CD4-positive, alpha-beta T cell (primary cell): ENCODE measurements around the gene SPCS3. TPM values are rescaled to one million over a fixed set of nuclear protein-coding genes. Genes with fewer than 3 reads are reported as not detected.
A peak's percentile ranks its signal among the peaks of the same experiment; 100 is the strongest.

Experiments used
- ATAC-seq: fragments of 200-7000 bp; cut with Tn5 transposase; one replicate; pipeline ENCODE4 v1.10.0; 2022; ENCODE audit warnings: mild to moderate bottlenecking; ENCODE audit not compliant: poor library complexity
- CTCF ChIA-PET: fragments of 350-600 bp; sonication (Branson Sonifier 250); formaldehyde crosslinking; loops from one replicate; lab custom pipeline; 2021; ENCODE audit warnings: antibody characterized with exemption, inconsistent platforms; lab: Charles Lee
- POLR2A ChIA-PET: fragments of 350-600 bp; sonication (Branson Sonifier 250); formaldehyde crosslinking; loops from one replicate; lab custom pipeline; 2021; ENCODE audit warnings: antibody characterized with exemption, inconsistent platforms; lab: Charles Lee
- DNase-seq, 14 experiments: peaks; one replicate each; pipeline ENCODE4 v3.0.0-alpha.2; 2013 to 2020; ENCODE audit warnings: mixed read lengths in 2 of 14
- H3K27ac ChIP-seq, 2 donors: one replicate each; pipeline versions ENCODE4 v1.5.1 to v1.7.0; 2013; ENCODE audit warnings: low read length in 2 of 2, low read depth in 1 of 2, mild to moderate bottlenecking in 1 of 2
- H3K27me3 ChIP-seq, 2 experiments: 1 replicate in 1 of 2; 2 replicates in 1 of 2; pipeline versions ENCODE4 v1.6.1 to v1.7.0; 2013; ENCODE audit warnings: low read length in 2 of 2, control low read depth in 1 of 2, mild to moderate bottlenecking in 1 of 2, moderate library complexity in 1 of 2; ENCODE audit not compliant: insufficient read depth in 2 of 2, control insufficient read depth in 1 of 2
- H3K36me3 ChIP-seq: one replicate; pipeline ENCODE4 v1.6.1; 2013; ENCODE audit warnings: low read length, control low read depth; ENCODE audit not compliant: insufficient read depth
- H3K4me1 ChIP-seq: one replicate; pipeline ENCODE4 v1.6.1; 2013; ENCODE audit warnings: low read length, control low read depth; ENCODE audit not compliant: insufficient read depth
- H3K4me3 ChIP-seq: one replicate; pipeline ENCODE4 v1.5.1; 2013; ENCODE audit warnings: mild to moderate bottlenecking, low read length, moderate library complexity
- H3K9me3 ChIP-seq, 2 experiments: 1 replicate in 1 of 2; 2 replicates in 1 of 2; pipeline versions ENCODE4 v1.6.1 to v1.7.0; 2013; ENCODE audit warnings: low read length in 2 of 2, mild to moderate bottlenecking in 2 of 2, control low read depth in 1 of 2, moderate library complexity in 1 of 2; ENCODE audit not compliant: control insufficient read depth in 1 of 2, insufficient read depth in 1 of 2
- H3K27ac Mint-ChIP-seq: one replicate; pipeline ENCODE4 v1.8.0; 2020; ENCODE audit warnings: mixed read lengths
- H3K27me3 Mint-ChIP-seq: one replicate; pipeline ENCODE4 v1.8.0; 2021; ENCODE audit warnings: mixed read lengths
- H3K36me3 Mint-ChIP-seq: one replicate; pipeline ENCODE4 v1.8.0; 2021; ENCODE audit warnings: low read depth, mixed read lengths
- H3K4me1 Mint-ChIP-seq: one replicate; pipeline ENCODE4 v1.8.0; 2021; ENCODE audit warnings: low read depth, mixed read lengths
- H3K4me3 Mint-ChIP-seq: one replicate; pipeline ENCODE4 v1.8.0; 2020; ENCODE audit warnings: mild to moderate bottlenecking, mixed read lengths
- H3K9me3 Mint-ChIP-seq: one replicate; pipeline ENCODE4 v1.8.0; 2020; ENCODE audit warnings: mixed read lengths
- intact Hi-C, 2 experiments: fragments of 100-400 bp; cut with DNase I in 1 of 2; cut with micrococcal nuclease in 1 of 2; formaldehyde crosslinking; loops; one replicate each; pipeline versions ENCODE4 v1.15.1 to v1.9.0; 2023 to 2025; cut with DNase I, micrococcal nuclease
- total RNA-seq, 174 experiments: library from RNA in 2 of 174; stranded (reverse) in 2 of 174; gene quantifications; one replicate each; pipeline ENCODE4 v1.2.3 and lab custom pipeline; 2021 to 2026
- TF ChIP-seq, protein P1 (sequence below): fragments of 200-600 bp; IDR thresholded peaks from one replicate; pipeline ENCODE4 v1.8.0; 2022; ENCODE audit warnings: antibody characterized with exemption, mild to moderate bottlenecking

The SPCS3 gene
- total RNA-seq, 2 experiments from 2014 or later, result 149 TPM

DNA sequence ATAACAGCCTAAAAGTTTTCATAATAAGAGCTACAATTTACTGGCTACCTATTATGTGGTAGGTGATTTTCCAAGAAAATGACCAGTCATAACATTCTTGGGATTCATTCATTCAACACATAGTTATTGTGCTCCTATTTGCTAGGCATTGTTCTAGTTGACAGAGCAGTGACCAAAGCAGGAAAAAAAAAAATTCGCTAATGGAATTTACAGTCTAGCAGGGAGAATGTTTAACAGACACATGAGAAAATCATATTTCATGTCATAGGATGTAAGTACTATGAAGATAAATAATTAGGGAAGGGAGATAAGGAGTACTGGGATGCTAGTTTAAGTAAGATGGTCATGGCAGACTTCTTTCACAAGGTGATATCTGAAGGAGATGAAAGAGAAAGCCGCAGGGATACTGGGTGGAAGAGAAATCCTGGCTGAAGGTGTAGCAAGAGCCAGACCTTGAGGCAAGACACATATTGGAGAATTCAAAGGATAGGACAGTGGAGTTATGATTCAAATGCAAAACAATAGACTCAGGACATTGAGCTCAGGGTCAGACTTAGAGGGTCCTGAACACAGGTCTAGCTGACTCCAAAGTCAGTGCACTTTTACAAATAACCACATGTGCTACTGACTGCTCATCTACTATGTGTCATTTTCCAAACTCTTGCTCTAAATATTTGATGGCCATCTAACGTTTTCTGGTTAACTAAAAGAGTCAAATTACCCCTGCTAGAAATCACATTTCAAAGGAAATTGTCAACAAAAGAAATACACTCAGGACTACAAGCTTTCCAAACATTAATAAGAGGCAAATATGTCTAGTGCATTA is 20.4 kb downstream of the SPCS3 start:
- Histone ChIP-seq H3K27me3 (no peaks in the 10 kb centered on the region), H3K36me3 (peaks cover 3% of the 10 kb centered on the region), H3K4me3 (no peak overlapping the region), H3K4me1 (no peaks in the 10 kb centered on the region), H3K9me3 (peaks cover 20 to 24% of the 10 kb centered on the region in 2 experiments), H3K27ac (no peak overlapping the region)
- ChIA-PET POLR2A (interaction anchor here (0.6 to 1.0 kb wide), 2 partner anchors 144 to 188 kb away, joined by 3 to 4 read pairs; partner anchors contain the start of gene SPATA4), CTCF (interaction anchor here (0.7 to 1.4 kb wide), 6 partner anchors 10 to 392 kb away, joined by 3 to 6 read pairs (median 3); no protein-coding TSS in a partner anchor)
- Mint-ChIP-seq H3K4me3 (no peak overlapping the region), H3K4me1 (peaks cover 14% of the 10 kb centered on the region), H3K27me3 (no peaks in the 10 kb centered on the region), H3K9me3 (peaks cover 4% of the 10 kb centered on the region), H3K27ac (no peak overlapping the region), H3K36me3 (peaks cover 22% of the 10 kb centered on the region)
- no peak for ATAC-seq
- no peak for DNase-seq
- intact Hi-C loops, result loop anchor here (2.0 to 10.0 kb wide), 5 partner anchors 193 to 1975 kb away; no protein-coding TSS in a partner anchor
- TF ChIP-seq, protein P1, sequence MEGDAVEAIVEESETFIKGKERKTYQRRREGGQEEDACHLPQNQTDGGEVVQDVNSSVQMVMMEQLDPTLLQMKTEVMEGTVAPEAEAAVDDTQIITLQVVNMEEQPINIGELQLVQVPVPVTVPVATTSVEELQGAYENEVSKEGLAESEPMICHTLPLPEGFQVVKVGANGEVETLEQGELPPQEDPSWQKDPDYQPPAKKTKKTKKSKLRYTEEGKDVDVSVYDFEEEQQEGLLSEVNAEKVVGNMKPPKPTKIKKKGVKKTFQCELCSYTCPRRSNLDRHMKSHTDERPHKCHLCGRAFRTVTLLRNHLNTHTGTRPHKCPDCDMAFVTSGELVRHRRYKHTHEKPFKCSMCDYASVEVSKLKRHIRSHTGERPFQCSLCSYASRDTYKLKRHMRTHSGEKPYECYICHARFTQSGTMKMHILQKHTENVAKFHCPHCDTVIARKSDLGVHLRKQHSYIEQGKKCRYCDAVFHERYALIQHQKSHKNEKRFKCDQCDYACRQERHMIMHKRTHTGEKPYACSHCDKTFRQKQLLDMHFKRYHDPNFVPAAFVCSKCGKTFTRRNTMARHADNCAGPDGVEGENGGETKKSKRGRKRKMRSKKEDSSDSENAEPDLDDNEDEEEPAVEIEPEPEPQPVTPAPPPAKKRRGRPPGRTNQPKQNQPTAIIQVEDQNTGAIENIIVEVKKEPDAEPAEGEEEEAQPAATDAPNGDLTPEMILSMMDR, result no peak

DNA sequence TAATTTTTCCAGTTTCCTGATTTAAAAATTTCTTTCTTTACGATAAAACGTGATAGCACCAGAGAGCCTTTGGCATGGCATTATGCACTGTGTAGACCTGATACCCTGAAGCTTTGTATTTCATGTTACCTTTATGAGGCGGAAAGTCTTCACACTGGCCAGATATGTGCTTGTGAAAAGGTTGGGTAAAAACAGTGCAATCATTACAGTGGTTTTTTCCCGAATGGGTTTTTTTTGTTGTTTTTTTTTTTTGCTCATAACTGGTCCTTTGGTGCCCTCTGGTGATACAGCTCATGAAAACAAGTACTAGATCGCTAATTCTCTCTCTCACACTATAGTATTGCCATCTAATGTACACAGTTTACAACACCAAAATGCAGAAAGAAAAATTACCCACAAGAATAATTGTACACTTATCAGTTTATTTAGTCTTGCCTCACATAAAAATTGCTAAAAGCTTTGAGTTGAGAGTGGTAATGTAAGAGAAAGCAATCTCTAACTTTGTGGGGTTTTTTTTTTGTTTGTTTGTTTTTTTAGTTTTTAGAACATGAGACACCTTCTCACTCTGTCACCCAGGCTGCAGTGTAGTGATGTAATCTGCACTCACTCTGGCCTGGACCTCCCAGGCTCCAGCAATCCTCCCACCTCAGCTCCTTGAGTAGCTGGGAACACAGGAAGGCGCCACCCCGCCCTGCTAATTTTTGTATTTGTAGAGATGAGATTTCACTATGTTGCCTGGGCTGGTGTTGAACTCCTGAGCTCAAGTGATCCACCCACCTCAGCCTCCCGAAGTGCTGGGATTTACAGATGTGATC is 21.3 kb downstream of the SPCS3 start:
- ChIA-PET CTCF (interaction anchor here (0.7 to 1.4 kb wide), 7 partner anchors 9 to 393 kb away, joined by 3 to 6 read pairs (median 3); no protein-coding TSS in a partner anchor), POLR2A (interaction anchor here (0.6 to 1.0 kb wide), 2 partner anchors 145 to 189 kb away, joined by 3 to 4 read pairs; partner anchors contain the start of gene SPATA4)
- Histone ChIP-seq H3K27ac (no peak overlapping the region), H3K9me3 (peaks cover 20 to 28% of the 10 kb centered on the region in 2 experiments), H3K4me1 (no peaks in the 10 kb centered on the region), H3K4me3 (no peak overlapping the region), H3K27me3 (no peaks in the 10 kb centered on the region), H3K36me3 (peaks cover 3% of the 10 kb centered on the region)
- peaks cover 4% of the 10 kb centered on the region for H3K9me3 Mint-ChIP-seq
- H3K36me3 Mint-ChIP-seq, result peaks cover 22% of the 10 kb centered on the region
- peaks cover 10% of the 10 kb centered on the region for H3K4me1 Mint-ChIP-seq
- H3K27me3 Mint-ChIP-seq, result no peaks in the 10 kb centered on the region
- TF ChIP-seq, protein P1, result peak; percentile 81
- intact Hi-C loops, result loop anchor here (1.0 to 10.0 kb wide), 7 partner anchors 191 to 1976 kb away; no protein-coding TSS in a partner anchor
- ATAC-seq (peak; percentile 56), DNase-seq (peak in 4 of 14 experiments; percentile 35 to 70 (median 53))
- no peak overlapping the region for H3K4me3 Mint-ChIP-seq
- peak overlapping the region; percentile 4 for H3K27ac Mint-ChIP-seq

DNA sequence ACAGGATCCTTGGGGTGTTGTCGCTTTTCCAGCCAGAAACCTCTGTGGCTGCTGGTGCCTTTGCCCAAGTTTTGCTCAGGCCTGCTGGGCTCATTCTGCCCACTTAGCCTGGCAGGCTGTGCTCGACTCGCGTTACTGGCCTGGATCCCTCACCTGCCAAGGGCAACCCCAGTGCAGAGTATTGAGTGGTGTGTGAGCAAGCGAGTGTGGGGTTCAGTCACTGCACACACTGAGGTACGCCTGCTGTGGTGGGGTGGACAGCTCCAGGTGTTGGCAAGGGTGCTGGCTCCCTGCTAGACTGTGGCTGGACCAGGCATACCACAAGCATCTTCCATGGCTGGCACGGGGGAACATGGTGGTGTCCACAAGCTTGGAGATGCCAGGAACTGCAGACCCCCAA is 22.6 kb downstream of the SPCS3 start:
- H3K4me3 ChIP-seq, result no peak overlapping the region
- TF ChIP-seq, protein P1, result no peak
- H3K27ac Mint-ChIP-seq, result no peak overlapping the region
- DNase-seq (no peak), ATAC-seq (no peak)
- H3K27me3 Mint-ChIP-seq, result no peaks in the 10 kb centered on the region
- intact Hi-C loops, result loop anchor here (5.0 to 10.0 kb wide), 3 partner anchors 195 to 1978 kb away; no protein-coding TSS in a partner anchor
- peaks cover 3% of the 10 kb centered on the region for H3K36me3 ChIP-seq
- peaks cover 7% of the 10 kb centered on the region for H3K4me1 Mint-ChIP-seq
- H3K36me3 Mint-ChIP-seq, result peaks cover 11% of the 10 kb centered on the region
- no peaks in the 10 kb centered on the region for H3K4me1 ChIP-seq
- ChIA-PET CTCF (no interaction called here), POLR2A (no interaction called here)
- no peaks in the 10 kb centered on the region for H3K27me3 ChIP-seq
- peaks cover 4% of the 10 kb centered on the region for H3K9me3 Mint-ChIP-seq
- no peak overlapping the region for H3K4me3 Mint-ChIP-seq
- no peak overlapping the region for H3K27ac ChIP-seq
- peaks cover 20 to 28% of the 10 kb centered on the region in 2 experiments for H3K9me3 ChIP-seq
